IPS-18a (cell line): ENCODE results near the gene EMP2.

Experiments
- H3K27ac ChIP-seq: one replicate; pipeline ENCODE4 v1.5.1; 2013; ENCODE audit warnings: low read length
- H3K27me3 ChIP-seq: one replicate; pipeline ENCODE4 v1.6.1; 2013; ENCODE audit warnings: mild to moderate bottlenecking, low read length; ENCODE audit not compliant: control insufficient read depth, insufficient read depth
- H3K36me3 ChIP-seq: one replicate; pipeline ENCODE4 v1.6.1; 2013; ENCODE audit warnings: low read depth, low read length; ENCODE audit not compliant: control insufficient read depth
- H3K4me1 ChIP-seq: one replicate; pipeline ENCODE4 v1.6.1; 2013; ENCODE audit warnings: low read depth, low read length; ENCODE audit not compliant: control insufficient read depth
- H3K4me3 ChIP-seq: one replicate; pipeline ENCODE4 v1.5.1; 2013; ENCODE audit warnings: low read length
- H3K9ac ChIP-seq: one replicate; pipeline ENCODE4 v1.6.1; 2013; ENCODE audit warnings: mild to moderate bottlenecking, low read length, moderate library complexity
- H3K9me3 ChIP-seq: one replicate; pipeline ENCODE4 v1.6.1; 2013; ENCODE audit warnings: low read depth, low read length; ENCODE audit not compliant: control insufficient read depth

EMP2 gene

DNA sequence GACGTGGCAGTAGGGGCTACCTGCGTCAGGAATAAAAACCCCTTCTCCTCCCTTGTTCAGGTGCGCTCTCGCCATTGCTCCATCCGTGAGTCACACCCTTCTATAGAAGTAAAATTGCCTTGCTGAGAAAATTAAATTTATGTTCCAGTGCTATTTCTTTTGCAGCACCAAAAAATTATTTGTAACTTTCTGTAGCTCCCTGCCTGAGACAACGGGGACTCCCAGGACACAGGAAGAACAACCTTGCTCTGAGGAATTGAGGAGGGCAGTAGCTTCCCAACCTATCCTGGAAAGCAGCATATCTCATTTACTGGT lies 85.4 kb downstream of the EMP2 start:
- H3K9me3 ChIP-seq, result peaks cover 7% of the 10 kb centered on the region
- no peak overlapping the region for H3K9ac ChIP-seq
- no peak overlapping the region for H3K4me3 ChIP-seq
- H3K27me3 ChIP-seq, result no peaks in the 10 kb centered on the region
- H3K27ac ChIP-seq, result no peak overlapping the region
- H3K4me1 ChIP-seq, result no peaks in the 10 kb centered on the region
- no peaks in the 10 kb centered on the region for H3K36me3 ChIP-seq

DNA sequence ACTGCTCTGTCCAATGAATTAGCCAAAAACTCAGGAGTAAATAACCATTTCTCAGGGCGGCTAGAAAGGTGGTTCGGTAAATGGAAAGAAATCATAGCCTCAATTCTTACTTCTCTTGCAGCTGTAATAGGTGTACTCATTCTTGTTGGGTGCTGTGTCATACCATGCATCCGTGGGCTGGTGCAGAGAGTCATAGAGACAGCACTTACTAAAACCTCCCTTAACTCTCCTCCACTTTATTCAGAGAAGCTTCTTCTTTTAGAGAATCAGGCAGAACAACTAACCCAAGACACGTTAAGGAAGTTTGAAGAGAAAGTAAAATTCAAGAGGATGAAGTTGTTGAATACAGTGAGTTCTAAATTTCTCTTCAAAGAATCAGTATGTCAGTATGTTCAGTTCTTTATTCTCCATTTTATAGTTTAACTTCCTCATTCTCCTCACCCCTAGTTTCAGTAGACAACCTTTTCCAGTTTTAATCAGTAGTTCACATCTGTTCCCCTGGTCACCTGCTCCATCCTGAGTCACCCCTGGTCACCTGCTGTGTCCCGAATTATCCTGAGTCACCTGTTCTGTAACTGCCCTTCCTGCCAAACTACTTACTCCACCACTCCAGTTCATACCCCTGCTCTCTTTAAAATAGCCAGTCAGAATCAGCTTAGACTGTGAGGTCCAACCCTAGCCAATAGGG lies 85.9 kb downstream of the EMP2 start:
- H3K27me3 ChIP-seq, result no peaks in the 10 kb centered on the region
- H3K9me3 ChIP-seq, result peaks cover 7% of the 10 kb centered on the region
- no peak overlapping the region for H3K9ac ChIP-seq
- H3K36me3 ChIP-seq, result no peaks in the 10 kb centered on the region
- H3K4me1 ChIP-seq, result no peaks in the 10 kb centered on the region
- no peak overlapping the region for H3K4me3 ChIP-seq
- no peak overlapping the region for H3K27ac ChIP-seq

- H3K27me3 ChIP-seq, result no peaks in the 10 kb centered on the region
- H3K9ac ChIP-seq, result no peak overlapping the region
- no peak overlapping the region for H3K27ac ChIP-seq
- H3K36me3 ChIP-seq, result no peaks in the 10 kb centered on the region
- H3K4me3 ChIP-seq, result no peak overlapping the region
- peaks cover 7% of the 10 kb centered on the region for H3K9me3 ChIP-seq
- no peaks in the 10 kb centered on the region for H3K4me1 ChIP-seq
Measured at GRCh38 chr16:10493276-10493675, 87.1 kb downstream of the EMP2 start.

- Histone ChIP-seq H3K27ac (no peak overlapping the region), H3K4me3 (no peak overlapping the region), H3K36me3 (no peaks in the 10 kb centered on the region), H3K4me1 (no peaks in the 10 kb centered on the region), H3K9me3 (peaks cover 5% of the 10 kb centered on the region), H3K27me3 (no peaks in the 10 kb centered on the region), H3K9ac (no peak overlapping the region)
Measured at GRCh38 chr16:10490141-10490540, 90.3 kb downstream of the EMP2 start.

GRCh38 chr16:10485698-10486382 lies 94.6 kb downstream of the EMP2 start:
- no peak overlapping the region for H3K9ac ChIP-seq
- no peaks in the 10 kb centered on the region for H3K36me3 ChIP-seq
- no peaks in the 10 kb centered on the region for H3K9me3 ChIP-seq
- H3K4me1 ChIP-seq, result no peaks in the 10 kb centered on the region
- H3K27me3 ChIP-seq, result no peaks in the 10 kb centered on the region
- no peak overlapping the region for H3K27ac ChIP-seq
- no peak overlapping the region for H3K4me3 ChIP-seq

DNA sequence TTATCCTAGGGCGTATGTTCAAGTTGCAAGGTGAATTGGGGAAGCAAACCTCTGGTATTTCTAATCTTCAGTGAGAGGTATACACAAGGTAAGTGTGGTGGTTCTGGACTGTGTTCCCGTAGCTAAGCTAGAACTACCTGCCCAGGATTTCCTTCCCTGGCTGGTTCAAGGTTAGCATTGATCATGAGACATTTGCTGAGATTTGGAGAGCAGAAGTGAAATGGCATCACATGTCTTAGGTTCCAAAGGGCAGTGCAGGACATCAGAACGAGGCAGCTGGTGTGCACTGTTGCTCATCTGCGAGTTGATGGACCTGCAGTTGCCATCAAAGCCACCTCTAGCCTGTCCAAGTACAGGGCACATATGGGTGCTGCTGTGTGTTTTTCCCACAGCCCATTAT lies 95.2 kb downstream of the EMP2 start:
- Histone ChIP-seq H3K4me1 (no peaks in the 10 kb centered on the region), H3K9me3 (no peaks in the 10 kb centered on the region), H3K36me3 (no peaks in the 10 kb centered on the region), H3K27ac (no peak overlapping the region), H3K27me3 (no peaks in the 10 kb centered on the region), H3K9ac (no peak overlapping the region), H3K4me3 (no peak overlapping the region)

DNA sequence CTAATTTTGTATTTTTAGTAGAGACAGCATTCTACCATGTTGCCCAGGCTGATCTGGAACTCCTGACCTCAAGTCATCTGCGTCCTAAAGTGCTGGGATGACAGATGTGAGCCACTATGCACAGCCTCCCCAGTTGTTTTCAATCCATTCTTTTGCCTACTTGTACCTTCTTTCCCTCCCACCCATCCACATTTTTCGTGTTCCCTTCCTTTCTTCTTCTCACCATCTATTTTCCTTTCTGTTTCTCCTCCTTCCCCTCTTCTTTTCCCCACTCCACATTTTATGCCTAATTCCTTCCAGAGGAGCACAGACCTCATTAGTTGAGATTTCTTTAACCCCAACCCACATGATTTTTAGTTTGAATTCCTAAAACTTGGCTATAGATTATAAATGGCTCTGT lies 100.2 kb downstream of the EMP2 start:
- Histone ChIP-seq H3K27ac (no peak overlapping the region), H3K27me3 (no peaks in the 10 kb centered on the region), H3K36me3 (peaks cover 3% of the 10 kb centered on the region), H3K9me3 (no peaks in the 10 kb centered on the region), H3K4me1 (no peaks in the 10 kb centered on the region), H3K9ac (no peak overlapping the region), H3K4me3 (no peak overlapping the region)
